IMR-90 (cell line): ENCODE results near the gene MS4A6E.

Experiments used
- BHLHE40 ChIP-seq: fragments of 150-350 bp; IDR thresholded peaks from 2 replicates; pipeline ENCODE4 v1.6.1; 2016; ENCODE audit warnings: mild to moderate bottlenecking, low read depth, low read length
- CEBPB ChIP-seq: IDR thresholded peaks from 2 replicates; pipeline ENCODE4 v1.6.1; 2012; ENCODE audit warnings: low read depth, low read length, improper control_type of control experiment
- CHD1 ChIP-seq: IDR thresholded peaks from 2 replicates; pipeline ENCODE4 v1.6.1; 2012; ENCODE audit warnings: low read depth, low read length, improper control_type of control experiment
- CTCF ChIP-seq: conservative IDR thresholded peaks from 2 replicates; pipeline ENCODE4 v1.5.1; 2012; ENCODE audit warnings: mild to moderate bottlenecking, low read depth, low read length, improper control_type of control experiment
- ELK1 ChIP-seq: fragments of 150-350 bp; IDR thresholded peaks from 2 replicates; pipeline ENCODE4 v1.6.1; 2016; ENCODE audit warnings: low read depth, mild to moderate bottlenecking, low read length, moderate library complexity, borderline replicate concordance
- MAZ ChIP-seq: IDR thresholded peaks from 2 replicates; pipeline ENCODE4 v1.6.1; 2012; ENCODE audit warnings: low read depth, mild to moderate bottlenecking, low read length, improper control_type of control experiment, moderate library complexity, borderline replicate concordance
- MXI1 ChIP-seq: IDR thresholded peaks from 2 replicates; pipeline ENCODE4 v1.6.1; 2012; ENCODE audit warnings: low read depth, mild to moderate bottlenecking, low read length, moderate library complexity, borderline replicate concordance
- NFE2L2 ChIP-seq: fragments of 150-350 bp; IDR thresholded peaks from 2 replicates; pipeline ENCODE4 v1.6.1; 2016; ENCODE audit warnings: low read depth, mild to moderate bottlenecking, low read length
- POLR2A ChIP-seq: IDR thresholded peaks from 2 replicates; pipeline ENCODE4 v1.6.1; 2012; ENCODE audit warnings: mild to moderate bottlenecking, low read depth, low read length
- RAD21 ChIP-seq: IDR thresholded peaks from 2 replicates; pipeline ENCODE4 v1.6.1; 2012; ENCODE audit warnings: low read length, improper control_type of control experiment
- SMC3 ChIP-seq: fragments of 150-350 bp; IDR thresholded peaks from 2 replicates; pipeline ENCODE4 v1.6.1; 2016; ENCODE audit warnings: low read depth, mild to moderate bottlenecking, antibody characterized with exemption, low read length, moderate library complexity
- USF2 ChIP-seq: fragments of 150-350 bp; IDR thresholded peaks from 2 replicates; pipeline ENCODE4 v1.6.1; 2017; ENCODE audit warnings: mild to moderate bottlenecking, antibody characterized with exemption, low read length, low read depth

- no peak for TF ChIP-seq CEBPB
- TF ChIP-seq CTCF: no peak
- TF ChIP-seq RAD21: no peak
- TF ChIP-seq MXI1: no peak
- TF ChIP-seq BHLHE40: no peak
- no peak for TF ChIP-seq POLR2A
- TF ChIP-seq ELK1: no peak
- no peak for TF ChIP-seq USF2
- no peak for TF ChIP-seq MAZ
- TF ChIP-seq NFE2L2: no peak
- no peak for TF ChIP-seq SMC3
- no peak for TF ChIP-seq CHD1
These were observed 33.6 kb downstream of the MS4A6E start for GRCh38 chr11:60360621-60361020.
